Ishikawa (cell line): ENCODE data around the gene DNAH9.

Experiments used
- CEBPB ChIP-seq: IDR thresholded peaks from 2 replicates; pipeline ENCODE4 v1.6.1; 2012
- CREB1 ChIP-seq: IDR thresholded peaks from 2 replicates; pipeline ENCODE4 v1.6.1; 2012; ENCODE audit warnings: low read depth
- EGR1 ChIP-seq: IDR thresholded peaks from 2 replicates; pipeline ENCODE4 v1.6.1; 2012
- EP300 ChIP-seq: IDR thresholded peaks from 2 replicates; pipeline ENCODE4 v1.6.1; 2012; ENCODE audit warnings: borderline replicate concordance
- FOXM1 ChIP-seq: IDR thresholded peaks from 2 replicates; pipeline ENCODE4 v1.6.1; 2012; ENCODE audit warnings: low read depth, borderline replicate concordance
- MAX ChIP-seq: IDR thresholded peaks from 2 replicates; pipeline ENCODE4 v1.6.1; 2012
- NFIC ChIP-seq: IDR thresholded peaks from 2 replicates; pipeline ENCODE4 v1.6.1; 2012
- RAD21 ChIP-seq: IDR thresholded peaks from 2 replicates; pipeline ENCODE4 v1.6.1; 2012; ENCODE audit warnings: low read depth
- REST ChIP-seq: IDR thresholded peaks from 2 replicates; pipeline ENCODE4 v1.6.1; 2012; ENCODE audit warnings: low read depth, mild to moderate bottlenecking
- TAF1 ChIP-seq: IDR thresholded peaks from 2 replicates; pipeline ENCODE4 v1.6.1; 2012; ENCODE audit warnings: low read depth, mild to moderate bottlenecking
- TCF12 ChIP-seq: IDR thresholded peaks from 2 replicates; pipeline ENCODE4 v1.6.1; 2012; ENCODE audit warnings: low read depth
- TEAD4 ChIP-seq: IDR thresholded peaks from 2 replicates; pipeline ENCODE4 v1.6.1; 2012
- USF1 ChIP-seq: IDR thresholded peaks from 2 replicates; pipeline ENCODE4 v1.6.1; 2012
- YY1 ChIP-seq: IDR thresholded peaks from 2 replicates; pipeline ENCODE4 v1.6.1; 2012; ENCODE audit warnings: low read depth
- ZBTB7A ChIP-seq: IDR thresholded peaks from 2 replicates; pipeline ENCODE4 v1.6.1; 2012; ENCODE audit warnings: low read depth

DNAH9 gene

GRCh38 chr17:11561702-11562101, 36.6 kb upstream of the DNAH9 start:
- TF ChIP-seq RAD21 (no peak), TCF12 (no peak), REST (no peak), CEBPB (no peak), TEAD4 (no peak), USF1 (no peak), MAX (no peak), CREB1 (no peak), EGR1 (no peak), NFIC (no peak), TAF1 (no peak), YY1 (no peak)

GRCh38 chr17:11564589-11565380, 33.5 kb upstream of the DNAH9 start:
- no peak for TF ChIP-seq REST
- TF ChIP-seq FOXM1 = no peak
- TF ChIP-seq YY1 = no peak
- no peak for TF ChIP-seq EGR1
- TF ChIP-seq MAX = no peak
- TF ChIP-seq USF1 = no peak
- no peak for TF ChIP-seq TAF1
- TF ChIP-seq TCF12 = no peak
- TF ChIP-seq CEBPB = no peak
- no peak for TF ChIP-seq ZBTB7A
- TF ChIP-seq NFIC = no peak

- TF ChIP-seq TCF12 = no peak
- TF ChIP-seq YY1 = no peak
- TF ChIP-seq FOXM1 = no peak
- TF ChIP-seq RAD21 = no peak
- TF ChIP-seq TEAD4 = no peak
- no peak for TF ChIP-seq EGR1
- no peak for TF ChIP-seq CREB1
- TF ChIP-seq EP300 = no peak
- TF ChIP-seq CEBPB = no peak
Observed at GRCh38 chr17:11565591-11565990, 32.7 kb upstream of the DNAH9 start.

- TF ChIP-seq ZBTB7A (no peak), CEBPB (no peak), RAD21 (no peak), FOXM1 (no peak), REST (no peak), TEAD4 (no peak), USF1 (no peak), EP300 (no peak), YY1 (no peak), TAF1 (no peak), TCF12 (no peak), MAX (no peak), EGR1 (no peak), NFIC (no peak), CREB1 (no peak)
Observed at GRCh38 chr17:11578998-11579397, 19.3 kb upstream of the DNAH9 start.
